D721Med (cell line): ENCODE measurements around the gene GAREM2.

Experiments
- DNase-seq: peaks from one replicate; pipeline ENCODE4 v3.0.0; 2011; ENCODE audit warnings: low spot score; ENCODE audit not compliant: insufficient read length
- FAIRE-seq: peaks from 2 replicates; lab custom pipeline; 2011; peaks lifted over from hg19 to GRCh38; lab: Jason Lieb, UNC
- CTCF ChIP-seq: IDR thresholded peaks from 2 replicates; pipeline ENCODE4 v1.5.1; 2012; ENCODE audit warnings: mild to moderate bottlenecking, control low read depth; ENCODE audit not compliant: insufficient read depth; ENCODE audit errors: missing control alignments

Gene GAREM2

DNA sequence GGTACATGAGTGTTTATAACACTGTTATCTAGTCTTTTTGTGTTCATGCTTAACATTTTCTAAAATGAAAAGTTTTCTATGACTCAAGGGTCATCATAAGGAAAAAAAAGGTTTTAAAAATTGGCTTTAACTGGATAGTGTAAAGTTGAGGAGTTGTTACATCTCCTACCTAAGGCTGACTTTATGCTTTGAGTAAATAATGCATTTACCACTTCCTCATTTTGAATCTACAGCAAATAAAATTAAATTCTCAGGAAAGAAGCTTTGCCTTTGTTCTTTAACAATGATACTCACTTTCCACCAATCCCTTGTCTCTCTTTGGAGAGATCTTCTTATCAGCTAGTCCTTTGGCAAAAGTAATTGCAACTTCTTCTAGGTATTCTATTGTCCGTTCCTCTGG is 41.9 kb downstream of the GAREM2 start:
- no peak for TF ChIP-seq CTCF
- no peak for FAIRE-seq
- no peak for DNase-seq

DNA sequence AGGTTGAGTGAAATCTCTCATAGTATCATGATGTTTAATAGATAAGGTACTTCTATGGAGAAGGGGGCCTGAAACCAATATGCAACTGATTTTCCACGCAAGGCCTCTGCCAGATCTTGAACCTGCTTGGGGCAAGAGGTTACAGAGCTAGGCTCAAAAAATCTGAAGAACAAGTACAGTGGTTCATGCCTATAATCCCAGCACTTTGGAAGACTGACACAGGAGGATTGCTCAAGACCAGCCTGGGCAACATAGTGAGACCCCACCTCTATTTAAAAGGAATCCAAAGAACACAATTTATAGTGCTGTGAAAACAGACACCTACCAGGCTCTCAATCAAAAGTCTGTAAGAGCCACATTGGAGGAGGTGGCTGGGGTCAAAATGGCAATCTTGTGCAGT is 42.9 kb downstream of the GAREM2 start:
- no peak for TF ChIP-seq CTCF

GRCh38 chr2:26216587-26216986 is 43.7 kb downstream of the GAREM2 start:
- FAIRE-seq: no peak

More for the DNA sequence above, 42.9 kb downstream of the GAREM2 start:
- FAIRE-seq (no peak), DNase-seq (no peak)

GRCh38 chr2:26217720-26218119 is 44.8 kb downstream of the GAREM2 start:
- FAIRE-seq (no peak), DNase-seq (no peak)
- TF ChIP-seq CTCF: no peak

More at GRCh38 chr2:26216587-26216986, 43.7 kb downstream of the GAREM2 start:
- no peak for DNase-seq
- no peak for TF ChIP-seq CTCF

GRCh38 chr2:26223018-26223417 is 50.1 kb downstream of the GAREM2 start:
- no peak for TF ChIP-seq CTCF
- no peak for DNase-seq
- FAIRE-seq: no peak

- no peak for TF ChIP-seq CTCF
- FAIRE-seq (no peak), DNase-seq (no peak)
Observed at GRCh38 chr2:26224095-26224494, 51.2 kb downstream of the GAREM2 start.

- no peak for DNase-seq
- no peak for FAIRE-seq
- TF ChIP-seq CTCF: no peak
Observed at GRCh38 chr2:26229595-26229994, 56.7 kb downstream of the GAREM2 start.
